SK-N-MC (cell line): Measurements from ENCODE around the gene AP3D1.

Experiments used
- EZH2 ChIP-seq: fragments of 200-600 bp; sonication (generic); IDR thresholded peaks from one replicate; pipeline ENCODE4 v1.6.1; 2017; ENCODE audit warnings: antibody characterized with exemption
- FOXP2 ChIP-seq: optimal IDR thresholded peaks from 2 replicates; pipeline ENCODE3; 2011; ENCODE audit warnings: mild to moderate bottlenecking, moderate library complexity; ENCODE audit not compliant: insufficient read depth; ENCODE audit errors: extremely low read length, control extremely low read depth
- POLR2AphosphoS5 ChIP-seq: IDR thresholded peaks from 2 replicates; pipeline ENCODE4 v1.6.1; 2012; ENCODE audit warnings: mild to moderate bottlenecking, low read depth, low read length, borderline replicate concordance

- peak; percentile 90 for TF ChIP-seq POLR2AphosphoS5
- no peak for TF ChIP-seq EZH2
- no peak for TF ChIP-seq FOXP2
Measured at GRCh38 chr19:2061495-2062388, 89.6 kb downstream of the AP3D1 start.
